ENCODE measurements around the gene L3MBTL4. TPM values are rescaled to one million over a fixed set of nuclear protein-coding genes. Genes with fewer than 3 reads are reported as not detected.
A peak's percentile ranks its signal among the peaks of the same experiment; 100 is the strongest.

L3MBTL4 gene
- total and polyA plus RNA-seq, 10 of the 15 experiments (the other 5 are each of a cell fraction or from before 2014, with no cell fraction given), result 1.3 to 8.7 (median 3.8) TPM

- no peak for TF ChIP-seq CUX1 (IDR thresholded peaks at IDR 0.05; ENCODE audit: insufficient replicate concordance, low read depth, low read length)
- no peak for TF ChIP-seq ELK1 (IDR thresholded peaks at IDR 0.05; ENCODE audit: low read depth, low read length)
- 0 out of 2 replicates have a peak, but pooled peaks have one; percentile 28 for TF ChIP-seq BACH1 (IDR thresholded peaks at IDR 0.05; ENCODE audit: borderline replicate concordance)
- TF ChIP-seq CBFB (IDR thresholded peaks at IDR 0.05; ENCODE audit: low read depth), result peak; percentile 94
- no peak for TF ChIP-seq EZH2 (IDR thresholded peaks at IDR 0.05; ENCODE audit: borderline replicate concordance, control insufficient read depth, low read depth, low read length)
- TF ChIP-seq CREM (IDR thresholded peaks at IDR 0.05; ENCODE audit: low read depth), result peak; percentile 49; the same call in 1 of the 2 replicates
- peak; percentile 56; the same call in 1 of the 2 replicates for TF ChIP-seq IKZF1 (conservative IDR thresholded peaks at IDR 0.05)
- no peak for TF ChIP-seq PRDM15 (CRISPR knock-in tag; IDR thresholded peaks at IDR 0.05)
- no peak for TF ChIP-seq SMAD5 (IDR thresholded peaks at IDR 0.05; ENCODE audit: low read depth)
- TF ChIP-seq SIN3A (IDR thresholded peaks at IDR 0.05; ENCODE audit: low read depth, low read length), result no peak
- no peak for TF ChIP-seq SUPT20H (IDR thresholded peaks at IDR 0.05; ENCODE audit: borderline replicate concordance, control insufficient read depth, low read depth, low read length)
- TF ChIP-seq SIX5 (IDR thresholded peaks at IDR 0.05; ENCODE audit: low read depth, low read length, severe bottlenecking), result no peak
- TF ChIP-seq ZZZ3 (IDR thresholded peaks at IDR 0.05; ENCODE audit: control insufficient read depth, insufficient read length, low read depth), result no peak
- no peak for TF ChIP-seq USF1 (IDR thresholded peaks at IDR 0.05; ENCODE audit: borderline replicate concordance, extremely low read length, insufficient read depth, low read depth, low read length)
- no peak for TF ChIP-seq MYC (IDR thresholded peaks at IDR 0.05; ENCODE audit: insufficient read depth, insufficient read length, insufficient replicate concordance, low read length, severe bottlenecking)
- TF ChIP-seq HDGF (IDR thresholded peaks at IDR 0.05), result no peak
- no peak for TF ChIP-seq BCL3 (IDR thresholded peaks at IDR 0.05; ENCODE audit: borderline replicate concordance, insufficient read depth, low read depth, low read length, poor library complexity, severe bottlenecking)
These were observed 143.9 kb downstream of the L3MBTL4 start (continued) for GRCh38 chr18:6270771-6271216.
